ENCODE measurements around the gene TBC1D23.

DNA sequence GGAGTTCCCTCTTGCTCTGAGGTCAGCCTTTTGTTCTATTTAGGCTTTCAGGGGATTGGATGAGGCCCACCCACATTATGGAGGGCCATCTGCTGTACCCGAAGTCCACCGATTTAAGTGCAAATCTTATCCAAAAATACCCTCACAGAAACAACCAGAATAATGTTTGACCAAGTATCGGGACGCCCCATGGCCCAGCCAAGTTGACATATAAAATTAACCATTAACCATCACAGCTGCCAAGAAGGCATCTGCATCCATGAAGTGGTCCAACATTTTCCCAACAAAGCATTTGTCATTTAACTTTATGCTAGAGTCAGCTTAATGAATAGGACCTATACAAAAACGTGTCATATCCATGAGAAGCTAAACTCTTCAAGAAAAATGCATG lies 46.2 kb upstream of the TBC1D23 start:
- no peak for TF ChIP-seq EZH2 (IDR thresholded peaks at IDR 0.05; ENCODE audit: low read length)
- TF ChIP-seq, protein P1, sequence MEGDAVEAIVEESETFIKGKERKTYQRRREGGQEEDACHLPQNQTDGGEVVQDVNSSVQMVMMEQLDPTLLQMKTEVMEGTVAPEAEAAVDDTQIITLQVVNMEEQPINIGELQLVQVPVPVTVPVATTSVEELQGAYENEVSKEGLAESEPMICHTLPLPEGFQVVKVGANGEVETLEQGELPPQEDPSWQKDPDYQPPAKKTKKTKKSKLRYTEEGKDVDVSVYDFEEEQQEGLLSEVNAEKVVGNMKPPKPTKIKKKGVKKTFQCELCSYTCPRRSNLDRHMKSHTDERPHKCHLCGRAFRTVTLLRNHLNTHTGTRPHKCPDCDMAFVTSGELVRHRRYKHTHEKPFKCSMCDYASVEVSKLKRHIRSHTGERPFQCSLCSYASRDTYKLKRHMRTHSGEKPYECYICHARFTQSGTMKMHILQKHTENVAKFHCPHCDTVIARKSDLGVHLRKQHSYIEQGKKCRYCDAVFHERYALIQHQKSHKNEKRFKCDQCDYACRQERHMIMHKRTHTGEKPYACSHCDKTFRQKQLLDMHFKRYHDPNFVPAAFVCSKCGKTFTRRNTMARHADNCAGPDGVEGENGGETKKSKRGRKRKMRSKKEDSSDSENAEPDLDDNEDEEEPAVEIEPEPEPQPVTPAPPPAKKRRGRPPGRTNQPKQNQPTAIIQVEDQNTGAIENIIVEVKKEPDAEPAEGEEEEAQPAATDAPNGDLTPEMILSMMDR (optimal IDR thresholded peaks at IDR 0.05 in 1 of 3, IDR thresholded peaks at IDR 0.05 in 1 of 3, conservative IDR thresholded peaks at IDR 0.05 in 1 of 3; ENCODE audit: extremely low read depth in 1 of 3, insufficient read depth in 2 of 3, low read length in 3 of 3) = no peak

Data from keratinocyte (primary cell).